HepG2 (cell line): Measurements from ENCODE around the gene ANKRD11. TPM values are rescaled to one million over a fixed set of nuclear protein-coding genes. Genes with fewer than 3 reads are reported as not detected.

Experiments
- ATF7-NPFF ChIP-seq: sonication (generic); formaldehyde crosslinking; IDR thresholded peaks from 2 replicates; pipeline ENCODE4 v1.8.1; 2023; ENCODE audit warnings: mild to moderate bottlenecking, low read depth, missing genetic modification reagents, moderate library complexity
- DMAP1 ChIP-seq: IDR thresholded peaks from 2 replicates; pipeline ENCODE4 v1.6.1; 2016
- FOXM1 ChIP-seq: sonication (generic); formaldehyde crosslinking; IDR thresholded peaks from 2 replicates; pipeline ENCODE4 v1.5.0; 2020; ENCODE audit warnings: missing genetic modification reagents
- FOXO1 ChIP-seq: sonication (generic); formaldehyde crosslinking; IDR thresholded peaks from 2 replicates; pipeline ENCODE4 v1.4.0; 2020; ENCODE audit warnings: missing genetic modification reagents
- LCORL ChIP-seq, 2 experiments: fragments of 450-650 bp in 1 of 2; sonication (generic) in 1 of 2; formaldehyde crosslinking in 1 of 2; IDR thresholded peaks; 2 replicates each; pipeline versions ENCODE4 v1.5.0 to v1.6.1; 2017 to 2020; ENCODE audit warnings: antibody characterized with exemption in 1 of 2, missing genetic modification reagents in 1 of 2
- MAF1 ChIP-seq: sonication (generic); formaldehyde crosslinking; IDR thresholded peaks from 2 replicates; pipeline ENCODE4 v1.5.0; 2020; ENCODE audit warnings: missing genetic modification reagents, borderline replicate concordance
- SATB2 ChIP-seq: sonication (generic); formaldehyde crosslinking; IDR thresholded peaks from 2 replicates; pipeline ENCODE4 v1.5.0; 2020; ENCODE audit warnings: missing genetic modification reagents
- ZNF3 ChIP-seq: IDR thresholded peaks from 2 replicates; pipeline ENCODE4 v1.7.0; 2017; ENCODE audit warnings: inconsistent platforms
- ZNF33B ChIP-seq: sonication (generic); formaldehyde crosslinking; IDR thresholded peaks from 2 replicates; pipeline ENCODE4 v1.5.1; 2020; ENCODE audit warnings: mild to moderate bottlenecking, missing genetic modification reagents
- ZNF367 ChIP-seq: sonication (generic); formaldehyde crosslinking; IDR thresholded peaks from 2 replicates; pipeline ENCODE4 v1.4.0; 2020; ENCODE audit warnings: missing genetic modification reagents, borderline replicate concordance
- ZNF549 ChIP-seq: sonication (generic); formaldehyde crosslinking; IDR thresholded peaks from 2 replicates; pipeline ENCODE4 v1.5.0; 2020; ENCODE audit warnings: missing genetic modification reagents
- ZNF563 ChIP-seq: sonication (generic); formaldehyde crosslinking; IDR thresholded peaks from 2 replicates; pipeline ENCODE4 v1.8.0; 2022; ENCODE audit warnings: mild to moderate bottlenecking, moderate library complexity, missing genetic modification reagents
- ZNF609 ChIP-seq: sonication (generic); formaldehyde crosslinking; IDR thresholded peaks from 2 replicates; pipeline ENCODE4 v1.4.0; 2020; ENCODE audit warnings: mild to moderate bottlenecking, missing genetic modification reagents, borderline replicate concordance
- ZNF709 ChIP-seq: sonication (generic); formaldehyde crosslinking; IDR thresholded peaks from 2 replicates; pipeline ENCODE4 v1.5.0; 2020; ENCODE audit warnings: mild to moderate bottlenecking, missing genetic modification reagents
- ZNF784 ChIP-seq: sonication (generic); formaldehyde crosslinking; IDR thresholded peaks from 2 replicates; pipeline ENCODE4 v1.5.1; 2020; ENCODE audit warnings: missing genetic modification reagents, mild to moderate bottlenecking, borderline replicate concordance
- ZNF841 ChIP-seq: sonication (generic); formaldehyde crosslinking; IDR thresholded peaks from 2 replicates; pipeline ENCODE4 v1.8.1; 2023; ENCODE audit warnings: missing genetic modification reagents, borderline replicate concordance
- polyA plus RNA-seq, 8 experiments: library from polyadenylated mRNA; depleted of rRNA in 3 of 8; stranded (reverse) in 7 of 8; unstranded in 1 of 8; fragments of >200 nt; fragmentation: Illumina TruSeq in 4 of 8; extraction: Trizol in 4 of 8; gene quantifications; 2 replicates each; pipeline versions ENCODE4 v1.2.1 to v1.2.3, GENCODE V29; 2011 to 2016; ENCODE audit warnings: low read depth in 4 of 8, missing spikeins in 1 of 8, mixed read lengths in 1 of 8; ENCODE audit not compliant: insufficient read depth in 1 of 8
- total RNA-seq, 5 experiments: library from RNA; depleted of rRNA; stranded (reverse); fragments of >200 nt; fragmentation: Illumina TruSeq; extraction: Trizol; gene quantifications; 2 replicates each; pipeline ENCODE4 v1.2.3, GENCODE V29; 2016; ENCODE audit warnings: low read depth in 1 of 5
- TF ChIP-seq, protein P1 (sequence below): sonication (generic); formaldehyde crosslinking; IDR thresholded peaks from 2 replicates; pipeline ENCODE4 v1.5.0; 2020; ENCODE audit warnings: mild to moderate bottlenecking, missing genetic modification reagents, borderline replicate concordance
- TF ChIP-seq, protein P2 (sequence below): sonication (generic); formaldehyde crosslinking; IDR thresholded peaks from 2 replicates; pipeline ENCODE4 v1.5.0; 2020; ENCODE audit warnings: mild to moderate bottlenecking, missing genetic modification reagents, borderline replicate concordance

The ANKRD11 gene
- total and polyA plus RNA-seq, 2 of the 13 experiments (the other 11 are each of a cell fraction or from before 2014, with no cell fraction given), result 21.4 to 38.4 TPM

GRCh38 chr16:89322321-89323119 lies 167.8 kb downstream of the ANKRD11 start (continued):
- TF ChIP-seq, protein P1, sequence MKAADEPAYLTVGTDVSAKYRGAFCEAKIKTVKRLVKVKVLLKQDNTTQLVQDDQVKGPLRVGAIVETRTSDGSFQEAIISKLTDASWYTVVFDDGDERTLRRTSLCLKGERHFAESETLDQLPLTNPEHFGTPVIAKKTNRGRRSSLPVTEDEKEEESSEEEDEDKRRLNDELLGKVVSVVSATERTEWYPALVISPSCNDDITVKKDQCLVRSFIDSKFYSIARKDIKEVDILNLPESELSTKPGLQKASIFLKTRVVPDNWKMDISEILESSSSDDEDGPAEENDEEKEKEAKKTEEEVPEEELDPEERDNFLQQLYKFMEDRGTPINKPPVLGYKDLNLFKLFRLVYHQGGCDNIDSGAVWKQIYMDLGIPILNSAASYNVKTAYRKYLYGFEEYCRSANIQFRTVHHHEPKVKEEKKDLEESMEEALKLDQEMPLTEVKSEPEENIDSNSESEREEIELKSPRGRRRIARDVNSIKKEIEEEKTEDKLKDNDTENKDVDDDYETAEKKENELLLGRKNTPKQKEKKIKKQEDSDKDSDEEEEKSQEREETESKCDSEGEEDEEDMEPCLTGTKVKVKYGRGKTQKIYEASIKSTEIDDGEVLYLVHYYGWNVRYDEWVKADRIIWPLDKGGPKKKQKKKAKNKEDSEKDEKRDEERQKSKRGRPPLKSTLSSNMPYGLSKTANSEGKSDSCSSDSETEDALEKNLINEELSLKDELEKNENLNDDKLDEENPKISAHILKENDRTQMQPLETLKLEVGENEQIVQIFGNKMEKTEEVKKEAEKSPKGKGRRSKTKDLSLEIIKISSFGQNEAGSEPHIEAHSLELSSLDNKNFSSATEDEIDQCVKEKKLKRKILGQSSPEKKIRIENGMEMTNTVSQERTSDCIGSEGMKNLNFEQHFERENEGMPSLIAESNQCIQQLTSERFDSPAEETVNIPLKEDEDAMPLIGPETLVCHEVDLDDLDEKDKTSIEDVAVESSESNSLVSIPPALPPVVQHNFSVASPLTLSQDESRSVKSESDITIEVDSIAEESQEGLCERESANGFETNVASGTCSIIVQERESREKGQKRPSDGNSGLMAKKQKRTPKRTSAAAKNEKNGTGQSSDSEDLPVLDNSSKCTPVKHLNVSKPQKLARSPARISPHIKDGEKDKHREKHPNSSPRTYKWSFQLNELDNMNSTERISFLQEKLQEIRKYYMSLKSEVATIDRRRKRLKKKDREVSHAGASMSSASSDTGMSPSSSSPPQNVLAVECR (CRISPR knock-in tag), result peak; percentile 57; the same call in 1 of the 2 replicates
- no peak for TF ChIP-seq ZNF609 (CRISPR knock-in tag)
- TF ChIP-seq ZNF709 (CRISPR knock-in tag), result no peak
- TF ChIP-seq MAF1 (CRISPR knock-in tag), result no peak
- TF ChIP-seq ZNF3, result no peak
- no peak for TF ChIP-seq ZNF33B (CRISPR knock-in tag)
- no peak for TF ChIP-seq DMAP1 (CRISPR knock-in tag)
- TF ChIP-seq ZNF549, result no peak
- TF ChIP-seq LCORL (IDR thresholded peaks at IDR 0.05), result no peak
- TF ChIP-seq LCORL (CRISPR knock-in tag; IDR thresholded peaks at IDR 0.05), result no peak
- no peak for TF ChIP-seq ATF7-NPFF
- no peak for TF ChIP-seq ZNF367 (CRISPR knock-in tag)
- TF ChIP-seq, protein P2, sequence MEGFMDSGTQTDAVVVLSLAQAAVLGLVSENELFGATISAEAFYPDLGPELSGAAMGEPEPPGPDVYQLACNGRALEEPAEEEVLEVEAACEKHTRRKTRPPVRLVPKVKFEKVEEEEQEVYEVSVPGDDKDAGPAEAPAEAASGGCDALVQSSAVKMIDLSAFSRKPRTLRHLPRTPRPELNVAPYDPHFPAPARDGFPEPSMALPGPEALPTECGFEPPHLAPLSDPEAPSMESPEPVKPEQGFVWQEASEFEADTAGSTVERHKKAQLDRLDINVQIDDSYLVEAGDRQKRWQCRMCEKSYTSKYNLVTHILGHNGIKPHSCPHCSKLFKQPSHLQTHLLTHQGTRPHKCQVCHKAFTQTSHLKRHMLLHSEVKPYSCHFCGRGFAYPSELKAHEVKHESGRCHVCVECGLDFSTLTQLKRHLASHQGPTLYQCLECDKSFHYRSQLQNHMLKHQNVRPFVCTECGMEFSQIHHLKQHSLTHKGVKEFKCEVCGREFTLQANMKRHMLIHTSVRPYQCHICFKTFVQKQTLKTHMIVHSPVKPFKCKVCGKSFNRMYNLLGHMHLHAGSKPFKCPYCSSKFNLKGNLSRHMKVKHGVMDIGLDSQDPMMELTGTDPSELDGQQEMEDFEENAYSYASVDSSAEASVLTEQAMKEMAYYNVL (CRISPR knock-in tag), result no peak
- TF ChIP-seq SATB2, result no peak
- no peak for TF ChIP-seq FOXO1 (CRISPR knock-in tag)
- no peak for TF ChIP-seq ZNF841 (CRISPR knock-in tag)
- no peak for TF ChIP-seq ZNF563 (CRISPR knock-in tag)
- no peak for TF ChIP-seq FOXM1 (CRISPR knock-in tag)
- no peak for TF ChIP-seq ZNF784 (CRISPR knock-in tag)
